Peyer's patch (tissue), 4 donors: ENCODE results near the gene MRPL43.

Experiments
- POLR2A ChIP-seq, 2 donors: fragments of 450-650 bp; IDR thresholded peaks; one replicate each; pipeline ENCODE4 v1.5.1; 2017; ENCODE audit warnings: antibody characterized with exemption in 2 of 2, mild to moderate bottlenecking in 2 of 2, moderate library complexity in 2 of 2
- TF ChIP-seq, protein P1 (sequence below), 6 experiments: fragments of 450-650 bp in 4 of 6; fragments of 200-600 bp in 2 of 6; sonication (generic) in 1 of 6; IDR thresholded peaks; one replicate each; pipeline ENCODE4 v1.5.1; 2017 to 2019; ENCODE audit warnings: antibody characterized with exemption in 6 of 6, mild to moderate bottlenecking in 3 of 6, moderate library complexity in 1 of 6

DNA sequence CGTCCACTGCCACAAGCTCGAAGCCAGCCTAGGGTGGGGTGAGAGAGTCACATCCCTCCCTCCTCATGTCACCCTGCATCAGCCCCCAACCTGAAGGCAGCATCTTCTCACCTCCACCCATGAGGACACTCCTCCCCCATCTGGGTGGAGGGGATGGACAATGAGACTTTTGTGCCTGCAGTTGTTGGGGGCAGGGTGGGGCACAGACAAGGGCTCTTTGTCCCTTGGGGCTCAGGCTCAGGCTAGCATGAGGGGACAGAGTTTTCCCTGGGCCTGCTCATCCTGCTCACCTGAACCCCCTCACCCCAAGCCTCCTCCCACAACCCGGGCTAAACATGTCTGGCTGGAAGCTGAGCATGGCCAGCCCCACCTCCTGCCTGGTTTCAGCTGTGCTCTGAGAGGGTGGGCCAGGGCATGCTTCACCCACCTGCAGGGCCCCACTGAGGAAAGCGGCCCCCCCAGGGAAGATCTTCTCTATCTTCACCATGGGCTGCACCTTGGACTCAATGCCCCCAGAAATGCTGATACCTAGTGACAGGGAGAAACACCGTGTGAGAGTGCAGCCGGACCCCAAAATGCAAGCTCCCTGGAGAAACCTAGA, 21.6 kb upstream of the MRPL43 start:
- TF ChIP-seq POLR2A (IDR thresholded peaks at IDR 0.05): no peak
- TF ChIP-seq, protein P1, sequence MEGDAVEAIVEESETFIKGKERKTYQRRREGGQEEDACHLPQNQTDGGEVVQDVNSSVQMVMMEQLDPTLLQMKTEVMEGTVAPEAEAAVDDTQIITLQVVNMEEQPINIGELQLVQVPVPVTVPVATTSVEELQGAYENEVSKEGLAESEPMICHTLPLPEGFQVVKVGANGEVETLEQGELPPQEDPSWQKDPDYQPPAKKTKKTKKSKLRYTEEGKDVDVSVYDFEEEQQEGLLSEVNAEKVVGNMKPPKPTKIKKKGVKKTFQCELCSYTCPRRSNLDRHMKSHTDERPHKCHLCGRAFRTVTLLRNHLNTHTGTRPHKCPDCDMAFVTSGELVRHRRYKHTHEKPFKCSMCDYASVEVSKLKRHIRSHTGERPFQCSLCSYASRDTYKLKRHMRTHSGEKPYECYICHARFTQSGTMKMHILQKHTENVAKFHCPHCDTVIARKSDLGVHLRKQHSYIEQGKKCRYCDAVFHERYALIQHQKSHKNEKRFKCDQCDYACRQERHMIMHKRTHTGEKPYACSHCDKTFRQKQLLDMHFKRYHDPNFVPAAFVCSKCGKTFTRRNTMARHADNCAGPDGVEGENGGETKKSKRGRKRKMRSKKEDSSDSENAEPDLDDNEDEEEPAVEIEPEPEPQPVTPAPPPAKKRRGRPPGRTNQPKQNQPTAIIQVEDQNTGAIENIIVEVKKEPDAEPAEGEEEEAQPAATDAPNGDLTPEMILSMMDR (IDR thresholded peaks at IDR 0.05): no peak
